ENCODE measurements around the gene ST3GAL5. TPM values are rescaled to one million over a fixed set of nuclear protein-coding genes. Genes with fewer than 3 reads are reported as not detected.

Gene ST3GAL5
- total and polyA plus RNA-seq, 2 experiments from 2014 or later: 3.2 to 7.9 TPM

- TF ChIP-seq ZNF462 (CRISPR knock-in tag; IDR thresholded peaks at IDR 0.05): no peak
- TF ChIP-seq POLR2AphosphoS5 (IDR thresholded peaks at IDR 0.05; ENCODE audit: low read depth): no peak
- no peak for TF ChIP-seq STAT1 (IDR thresholded peaks at IDR 0.05; ENCODE audit: unreplicated experiment)
Observed at GRCh38 chr2:85806358-85807118, 82.3 kb downstream of the ST3GAL5 start (continued).

- Histone ChIP-seq H3K4me2 (no peak overlapping the region), H3F3A (replicated peaks; ENCODE audit: low read depth) (no peaks in the 10 kb centered on the region), H3K36me3 (ENCODE audit: insufficient read depth) (no peaks in the 10 kb centered on the region), H3K4me3 (no peak overlapping the region), H3K79me2 (replicated peaks; ENCODE audit: insufficient read depth) (no peaks in the 10 kb centered on the region), H3K27ac (ENCODE audit: low read depth) (no peak overlapping the region), H4K20me1 (replicated peaks; ENCODE audit: insufficient read depth) (no peaks in the 10 kb centered on the region), H3K27me3 (ENCODE audit: insufficient read depth) (no peaks in the 10 kb centered on the region), H2AFZ (no peak overlapping the region), H3K9me2 (ENCODE audit: insufficient read depth) (no peaks in the 10 kb centered on the region), H3K4me1 (ENCODE audit: insufficient read depth) (no peaks in the 10 kb centered on the region)
- DNase-seq (ENCODE audit: low spot score) (peak; percentile 61), ATAC-seq (peak; percentile 69)
- no peak overlapping the region for H3K27ac Mint-ChIP-seq
- H3K36me3 Mint-ChIP-seq (ENCODE audit: low read depth): no peaks in the 10 kb centered on the region
- no peak overlapping the region for H3K4me3 Mint-ChIP-seq
- no peaks in the 10 kb centered on the region; the same call in 2 of the 3 replicates for H3K4me1 Mint-ChIP-seq
- TF ChIP-seq, protein P1, sequence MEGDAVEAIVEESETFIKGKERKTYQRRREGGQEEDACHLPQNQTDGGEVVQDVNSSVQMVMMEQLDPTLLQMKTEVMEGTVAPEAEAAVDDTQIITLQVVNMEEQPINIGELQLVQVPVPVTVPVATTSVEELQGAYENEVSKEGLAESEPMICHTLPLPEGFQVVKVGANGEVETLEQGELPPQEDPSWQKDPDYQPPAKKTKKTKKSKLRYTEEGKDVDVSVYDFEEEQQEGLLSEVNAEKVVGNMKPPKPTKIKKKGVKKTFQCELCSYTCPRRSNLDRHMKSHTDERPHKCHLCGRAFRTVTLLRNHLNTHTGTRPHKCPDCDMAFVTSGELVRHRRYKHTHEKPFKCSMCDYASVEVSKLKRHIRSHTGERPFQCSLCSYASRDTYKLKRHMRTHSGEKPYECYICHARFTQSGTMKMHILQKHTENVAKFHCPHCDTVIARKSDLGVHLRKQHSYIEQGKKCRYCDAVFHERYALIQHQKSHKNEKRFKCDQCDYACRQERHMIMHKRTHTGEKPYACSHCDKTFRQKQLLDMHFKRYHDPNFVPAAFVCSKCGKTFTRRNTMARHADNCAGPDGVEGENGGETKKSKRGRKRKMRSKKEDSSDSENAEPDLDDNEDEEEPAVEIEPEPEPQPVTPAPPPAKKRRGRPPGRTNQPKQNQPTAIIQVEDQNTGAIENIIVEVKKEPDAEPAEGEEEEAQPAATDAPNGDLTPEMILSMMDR (conservative IDR thresholded peaks at IDR 0.05; ENCODE audit: low read depth in 2 of 2): peak; percentile 67 to 74
- TF ChIP-seq POLR2AphosphoS5 (IDR thresholded peaks at IDR 0.05; ENCODE audit: low read depth): no peak
- no peaks in the 10 kb centered on the region for H3K9me3 Mint-ChIP-seq
- peaks cover 4% of the 10 kb centered on the region for H3K27me3 Mint-ChIP-seq (ENCODE audit: insufficient read depth, low read depth, poor library complexity)
Observed at GRCh38 chr2:85804583-85804982, 84.2 kb downstream of the ST3GAL5 start.

All from GM23338 (cell line).